KOPT-K1 (cell line): ENCODE results near the gene TEN1.

Experiments used
- H3K27ac ChIP-seq: fragments of 200-600 bp; sonication (generic); 2 replicates; pipeline ENCODE4 v1.5.1; 2016; ENCODE audit warnings: antibody characterized with exemption, mild to moderate bottlenecking, low read depth, low read length; ENCODE audit not compliant: poor library complexity, severe bottlenecking
- H3K36me3 ChIP-seq: fragments of 200-600 bp; sonication (generic); 2 replicates; pipeline ENCODE4 v1.5.1; 2017; ENCODE audit warnings: antibody characterized with exemption, mild to moderate bottlenecking, low read length, moderate library complexity; ENCODE audit not compliant: insufficient read depth
- H3K9me3 ChIP-seq: fragments of 200-600 bp; sonication (generic); 2 replicates; pipeline ENCODE4 v1.5.1; 2017; ENCODE audit warnings: antibody characterized with exemption, low read length, mild to moderate bottlenecking; ENCODE audit not compliant: insufficient read depth, poor library complexity, severe bottlenecking

Gene TEN1

DNA sequence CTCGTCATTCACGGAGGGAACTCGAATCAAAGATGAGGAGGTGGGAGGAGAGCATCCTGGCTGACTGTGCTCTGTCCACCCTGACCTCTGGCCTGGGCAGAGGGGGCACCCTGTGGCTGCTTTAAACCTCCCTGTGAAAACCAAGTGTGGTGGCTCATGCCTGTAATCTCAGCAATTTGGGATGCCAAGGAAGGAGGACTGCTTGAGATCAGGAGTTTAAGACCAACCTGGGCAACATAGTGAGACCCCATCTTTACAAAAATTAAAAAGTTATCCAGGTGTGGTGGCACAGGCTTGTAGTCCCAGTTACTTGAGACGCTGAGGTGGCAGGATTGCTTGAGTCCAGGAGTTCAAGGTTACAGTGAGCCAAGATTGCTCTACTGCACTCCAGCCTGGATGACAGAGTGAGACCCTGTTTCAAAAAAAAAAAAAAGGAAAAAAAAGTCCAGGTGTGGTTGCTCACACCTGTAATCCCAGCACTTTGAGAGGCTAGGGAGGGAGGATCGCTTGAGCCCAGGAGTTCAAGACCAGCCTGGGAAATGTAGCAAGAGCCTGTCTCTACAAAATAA, 15.8 kb downstream of the TEN1 start:
- peaks cover 40% of the 10 kb centered on the region for H3K36me3 ChIP-seq
- H3K9me3 ChIP-seq, result no peaks in the 10 kb centered on the region
- H3K27ac ChIP-seq, result no peak overlapping the region

DNA sequence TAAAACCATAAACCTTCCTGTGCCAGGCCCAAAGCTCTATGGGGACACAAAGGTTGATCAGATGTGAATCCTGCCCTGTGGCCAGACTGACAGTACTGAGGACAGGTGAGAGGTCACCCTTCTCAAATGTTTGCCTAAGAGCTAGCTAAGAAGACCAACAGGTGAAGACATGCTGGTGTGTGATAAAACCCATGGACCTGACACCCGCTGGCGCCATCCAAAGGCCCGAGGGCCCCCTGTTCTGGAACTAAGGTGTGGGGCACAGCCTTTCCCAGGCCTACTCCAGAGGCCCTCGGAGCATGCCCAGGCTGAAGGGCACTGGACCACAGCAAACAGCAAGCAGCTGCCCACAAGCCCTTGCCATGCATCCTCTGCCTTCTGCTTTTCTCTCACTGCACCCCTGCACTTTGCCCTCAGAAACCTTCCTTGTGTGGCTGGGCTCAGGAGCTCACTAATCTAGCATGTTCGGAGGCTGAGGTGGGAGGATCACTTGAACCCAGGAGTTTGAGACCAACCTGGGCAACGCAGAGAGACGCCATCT, 16.4 kb downstream of the TEN1 start:
- Histone ChIP-seq H3K9me3 (no peaks in the 10 kb centered on the region), H3K27ac (no peak overlapping the region), H3K36me3 (peaks cover 45% of the 10 kb centered on the region)

DNA sequence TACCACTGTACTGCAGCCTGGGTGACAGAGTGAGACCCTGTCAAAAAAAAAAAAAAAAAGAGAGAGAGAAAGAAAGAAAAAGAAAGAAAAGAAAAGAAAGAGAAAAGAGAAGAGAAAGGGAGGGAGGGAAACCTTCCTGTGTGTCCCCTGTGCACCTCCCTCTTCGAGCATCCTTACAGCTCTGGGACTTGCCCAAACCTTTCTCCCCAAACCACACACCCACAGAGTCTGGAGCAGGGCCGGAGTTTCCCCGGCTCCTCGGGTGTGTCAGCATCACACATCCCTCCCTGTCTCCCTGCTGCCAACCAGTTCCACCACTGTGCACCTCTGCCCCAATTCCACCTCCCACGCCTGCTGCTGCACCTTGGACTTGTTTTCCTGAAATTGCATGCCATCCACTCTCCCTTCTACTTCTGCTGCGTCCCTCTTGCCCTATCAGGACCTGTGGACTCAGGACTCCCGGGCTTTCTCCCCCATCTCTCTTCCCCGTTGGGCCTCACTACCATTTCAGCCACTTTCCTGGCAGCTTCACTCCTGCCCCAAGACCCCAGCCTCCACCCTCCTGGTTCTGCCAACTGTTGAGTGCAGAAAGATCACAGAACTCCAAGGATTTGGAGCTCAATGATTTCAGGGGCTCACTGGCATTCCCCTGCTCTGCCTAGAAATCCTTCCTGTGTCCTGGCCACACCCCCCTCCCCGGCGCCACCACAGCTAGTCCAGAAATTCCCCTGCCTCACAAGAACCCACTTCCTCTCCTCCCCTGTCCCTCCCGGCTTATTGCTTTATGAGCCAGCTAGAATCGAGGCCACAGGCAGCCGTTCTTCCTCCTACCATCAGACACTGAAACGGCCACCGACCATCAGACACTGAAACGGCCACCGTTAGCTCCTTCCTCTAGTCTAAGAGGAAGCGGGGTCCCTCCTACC, 17.9 kb downstream of the TEN1 start:
- Histone ChIP-seq H3K9me3 (no peaks in the 10 kb centered on the region), H3K27ac (peak overlapping the region; percentile 50), H3K36me3 (peaks cover 41% of the 10 kb centered on the region)

DNA sequence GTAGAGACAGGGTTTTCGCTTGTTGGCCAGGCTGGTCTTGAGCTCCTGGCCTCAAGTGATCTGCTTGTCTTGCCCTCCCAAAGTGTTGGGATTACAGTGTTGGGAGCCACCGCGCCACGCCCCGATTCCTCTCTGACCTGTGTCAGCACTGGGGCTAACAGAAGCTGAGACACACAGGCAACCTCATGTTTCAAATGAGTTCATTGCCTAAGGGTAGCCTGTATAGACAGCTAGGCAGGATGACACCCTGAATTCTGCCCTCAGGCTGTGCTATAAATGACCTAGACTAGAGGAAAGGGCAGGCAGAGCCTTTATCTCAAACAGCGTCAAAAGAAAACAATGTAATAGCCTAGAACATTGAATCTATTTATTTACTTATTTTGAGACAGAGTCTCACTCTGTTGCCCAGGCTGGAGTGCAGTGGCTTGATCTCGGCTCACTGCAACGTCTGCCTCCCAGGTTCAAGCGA, 19.3 kb downstream of the TEN1 start:
- H3K9me3 ChIP-seq, result no peaks in the 10 kb centered on the region
- peaks cover 42% of the 10 kb centered on the region; the same call in 1 of the 2 replicates for H3K36me3 ChIP-seq
- H3K27ac ChIP-seq, result no peak overlapping the region

DNA sequence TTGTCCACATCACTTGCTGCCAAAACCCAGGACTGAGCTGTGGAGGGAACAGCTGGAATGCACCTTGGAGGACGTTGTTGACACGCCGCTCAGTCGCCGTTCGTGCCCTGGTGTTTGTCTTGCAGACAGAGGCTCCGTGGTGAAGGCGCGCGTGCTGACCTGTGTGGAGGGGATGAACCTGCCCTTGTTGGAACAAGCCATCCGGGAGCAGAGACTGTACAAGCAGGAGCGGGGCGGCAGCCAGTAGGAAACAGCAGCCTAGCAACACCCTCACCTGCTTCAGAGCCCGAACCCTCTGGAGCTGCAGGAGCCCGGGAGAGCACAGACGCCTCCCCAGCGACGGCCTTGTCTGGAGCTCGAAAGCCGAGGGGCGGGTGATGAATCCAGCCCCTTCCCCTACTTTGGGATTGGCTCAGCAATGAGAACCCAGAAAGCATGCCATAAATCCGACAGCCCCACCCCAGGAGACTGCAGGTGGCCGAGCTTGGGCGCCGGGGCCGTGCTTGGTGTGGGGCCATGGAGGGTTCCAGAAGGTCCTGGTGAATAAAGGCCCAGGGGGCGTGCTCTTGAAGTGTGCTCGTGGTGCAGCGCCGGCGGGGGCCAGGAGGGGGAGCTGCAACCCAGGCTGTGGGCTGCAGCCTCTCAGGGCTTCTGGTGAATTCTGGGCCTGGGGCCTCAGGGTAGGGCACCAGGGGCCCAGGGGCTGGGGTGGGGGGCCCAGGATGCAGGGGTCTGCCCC, 21.1 kb downstream of the TEN1 start:
- Histone ChIP-seq H3K27ac (peak overlapping the region; percentile 39), H3K36me3 (peaks cover 47% of the 10 kb centered on the region; the same call in 1 of the 2 replicates), H3K9me3 (no peaks in the 10 kb centered on the region)

DNA sequence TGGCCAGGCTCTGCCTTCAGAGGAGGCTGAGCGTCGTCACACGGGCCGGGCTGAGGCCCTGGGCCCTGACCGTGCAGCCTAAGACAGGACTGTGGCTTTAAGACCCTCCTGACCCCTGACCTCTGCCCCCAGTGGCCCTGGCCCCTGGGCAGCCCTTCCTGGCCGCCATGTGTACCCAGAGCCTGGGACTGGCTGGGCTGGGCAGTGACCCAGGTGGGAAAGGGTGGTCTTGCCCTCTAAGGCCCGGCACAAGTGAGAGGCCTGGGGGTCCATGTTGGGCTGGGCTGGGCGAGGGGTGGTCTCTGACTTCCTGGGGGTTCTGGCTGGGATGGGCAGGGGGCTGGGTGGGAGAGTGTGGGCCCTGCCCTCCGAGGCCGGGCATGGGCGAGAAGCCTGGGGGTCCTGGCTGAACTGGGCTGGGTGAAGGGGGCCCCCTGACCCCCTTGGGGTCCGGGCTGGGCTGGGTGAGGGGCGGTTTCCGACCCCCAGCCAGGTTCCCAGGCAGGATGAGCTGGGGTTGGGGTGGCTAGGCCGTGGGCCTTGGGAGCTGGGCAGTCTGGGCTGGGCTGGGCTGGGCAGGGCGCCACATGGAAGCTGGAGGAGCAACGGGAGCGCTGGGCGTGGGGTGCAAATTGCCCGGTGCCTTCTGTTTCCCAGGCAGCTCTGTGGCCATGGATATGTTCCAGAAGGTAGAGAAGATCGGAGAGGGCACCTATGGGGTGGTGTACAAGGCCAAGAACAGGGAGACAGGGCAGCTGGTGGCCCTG, 21.9 kb downstream of the TEN1 start, which contains the start of gene CDK3:
CDK3 (plus strand) TSS at position 101 of the 767 bp plus-strand sequence; CDS start at position 672, 571 bp downstream.
- peaks cover 44% of the 10 kb centered on the region; the same call in 1 of the 2 replicates for H3K36me3 ChIP-seq
- no peaks in the 10 kb centered on the region for H3K9me3 ChIP-seq
- peak within 1 kb of the TSS; percentile 39 for H3K27ac ChIP-seq

DNA sequence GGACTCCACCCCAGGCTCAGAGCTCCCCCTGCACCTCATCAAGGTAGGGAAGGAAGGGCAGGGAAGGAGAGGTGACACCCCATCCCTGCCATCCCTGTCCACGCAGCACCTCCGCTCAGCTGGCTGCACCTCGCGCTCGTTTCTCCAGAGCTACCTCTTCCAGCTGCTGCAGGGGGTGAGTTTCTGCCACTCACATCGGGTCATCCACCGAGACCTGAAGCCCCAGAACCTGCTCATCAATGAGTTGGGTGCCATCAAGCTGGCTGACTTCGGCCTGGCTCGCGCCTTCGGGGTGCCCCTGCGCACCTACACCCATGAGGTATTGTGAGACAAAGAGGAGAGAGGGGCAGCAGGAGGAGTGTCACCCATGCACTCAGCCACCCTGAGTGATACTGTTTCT, 23.1 kb downstream of the TEN1 start:
- no peak overlapping the region for H3K27ac ChIP-seq
- peaks cover 54% of the 10 kb centered on the region; the same call in 1 of the 2 replicates for H3K36me3 ChIP-seq

DNA sequence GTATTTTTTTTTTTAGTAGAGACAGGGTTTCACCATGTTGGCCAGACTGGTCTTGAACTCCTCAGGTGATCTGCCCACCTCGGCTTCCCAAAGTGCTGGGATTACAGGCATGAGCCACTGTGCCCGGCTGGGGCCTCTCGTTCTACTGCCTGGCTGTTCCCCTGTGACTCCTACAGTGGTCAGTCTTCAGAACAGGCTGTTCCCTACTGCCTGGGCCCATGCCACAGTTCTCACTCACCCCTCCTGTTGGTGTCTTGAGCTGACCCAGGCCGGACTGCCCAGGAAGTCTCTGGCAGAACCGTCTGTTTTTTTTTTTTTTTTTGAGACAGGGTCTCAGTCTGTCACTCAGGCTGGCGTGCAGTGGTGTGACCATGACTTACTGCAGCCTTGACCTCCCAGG, 24.9 kb downstream of the TEN1 start:
- H3K36me3 ChIP-seq, result peaks cover 72% of the 10 kb centered on the region; the same call in 1 of the 2 replicates
- no peaks in the 10 kb centered on the region for H3K9me3 ChIP-seq
- H3K27ac ChIP-seq, result no peak overlapping the region

More for the DNA sequence above, 23.1 kb downstream of the TEN1 start:
- no peaks in the 10 kb centered on the region for H3K9me3 ChIP-seq

DNA sequence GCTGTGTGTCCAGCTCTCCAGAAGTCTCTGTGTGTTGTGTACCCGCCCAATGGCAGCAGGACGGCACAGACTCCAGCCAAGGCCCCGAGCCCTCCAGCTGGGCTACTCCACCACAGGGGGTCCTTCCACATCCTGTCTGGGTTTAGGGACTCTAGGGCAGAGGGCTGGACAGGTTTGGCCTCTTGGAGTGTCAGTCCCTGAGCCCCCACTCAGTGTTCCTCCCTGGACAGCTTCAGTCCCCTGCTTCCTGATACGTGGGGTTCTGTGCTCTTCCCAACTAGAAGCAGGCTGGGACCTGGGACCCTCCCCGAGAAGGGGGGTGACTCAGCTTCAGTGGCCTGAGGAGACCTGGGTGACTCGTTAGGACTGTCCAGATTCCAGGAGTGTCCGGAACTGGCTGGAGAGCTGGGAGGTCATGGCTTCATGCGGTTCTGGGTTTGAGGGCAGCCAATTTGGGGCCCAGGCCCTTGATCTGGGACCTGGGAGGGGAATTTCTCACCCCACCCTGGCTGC, 25.8 kb downstream of the TEN1 start:
- Histone ChIP-seq H3K36me3 (peaks cover 81% of the 10 kb centered on the region; the same call in 1 of the 2 replicates), H3K27ac (peak overlapping the region; percentile 32), H3K9me3 (no peaks in the 10 kb centered on the region)

DNA sequence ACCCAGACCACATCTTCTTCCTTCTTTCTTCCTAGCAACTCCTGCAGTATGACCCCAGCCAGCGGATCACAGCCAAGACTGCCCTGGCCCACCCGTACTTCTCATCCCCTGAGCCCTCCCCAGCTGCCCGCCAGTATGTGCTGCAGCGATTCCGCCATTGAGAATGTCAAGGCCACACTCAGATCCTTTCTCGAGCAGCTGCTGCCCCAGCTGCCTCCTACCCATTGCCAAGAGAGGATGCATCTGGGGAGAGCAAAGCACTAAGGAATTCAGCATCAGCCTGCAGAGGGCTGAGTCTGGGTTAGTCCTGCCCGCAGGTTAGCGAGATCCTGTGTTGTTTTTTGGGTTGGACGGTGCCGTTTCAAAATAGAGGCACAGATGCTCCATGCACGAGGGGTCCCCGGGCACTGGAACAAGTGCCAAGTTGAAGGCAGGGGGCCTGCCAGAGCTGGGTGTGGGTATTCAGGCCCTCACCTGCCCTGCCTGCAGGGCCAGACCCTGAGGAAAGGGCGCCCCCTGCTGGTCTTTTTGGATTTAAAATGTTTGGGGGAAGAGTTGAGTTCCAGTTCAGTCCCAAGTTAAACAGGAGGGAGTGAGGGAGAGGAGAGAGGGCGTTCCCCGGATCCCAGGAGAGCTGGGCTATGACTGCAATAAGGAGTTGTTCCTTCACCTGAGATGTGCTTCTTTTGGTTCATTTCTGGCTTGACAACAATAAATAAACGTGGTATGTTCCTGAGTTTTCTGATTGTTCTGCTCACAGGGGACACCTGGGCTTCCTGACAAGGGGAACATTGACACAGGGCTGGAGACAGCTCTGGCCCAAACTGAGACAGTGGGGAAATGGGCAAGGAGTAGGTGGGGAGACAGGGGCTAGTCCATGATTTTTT, 26.5 kb downstream of the TEN1 start:
- peaks cover 82% of the 10 kb centered on the region; the same call in 1 of the 2 replicates for H3K36me3 ChIP-seq
- peak overlapping the region; percentile 32 for H3K27ac ChIP-seq

DNA sequence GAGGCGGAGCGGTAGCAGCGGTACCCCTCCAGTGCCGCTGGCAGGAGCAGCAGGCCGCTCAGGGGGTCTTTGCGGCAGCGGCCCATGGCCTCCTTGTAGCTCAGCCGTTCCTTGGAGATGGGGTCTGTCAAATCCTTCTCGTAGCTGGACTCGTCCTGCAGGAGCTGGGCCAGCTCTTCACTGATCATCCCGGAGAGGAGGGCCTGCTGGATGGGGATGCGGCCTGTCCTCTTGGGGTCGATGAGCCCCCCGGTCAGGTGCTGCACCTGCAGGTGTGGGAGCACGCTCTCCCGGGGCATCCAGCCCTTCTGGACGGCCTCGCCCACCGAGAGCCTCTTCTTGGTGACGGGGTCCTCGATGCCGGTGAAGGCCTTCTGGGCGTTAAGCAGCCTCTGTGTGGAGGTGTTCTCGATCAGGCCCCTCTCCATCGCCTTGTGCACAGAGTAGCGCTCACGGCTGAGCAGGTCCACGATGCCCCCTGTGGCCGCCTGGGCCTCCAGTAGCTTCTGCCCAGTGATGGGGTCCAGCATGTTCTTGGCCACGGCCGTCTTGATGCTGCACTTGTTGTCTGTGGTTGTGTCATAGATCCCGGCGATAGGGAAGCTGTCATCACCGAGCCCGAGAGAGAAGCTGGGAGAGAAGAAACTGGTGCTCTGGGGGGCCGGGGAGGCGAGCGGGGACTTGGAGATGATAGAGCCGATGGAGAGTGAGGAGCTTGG, 28.2 kb downstream of the TEN1 start:
- Histone ChIP-seq H3K9me3 (no peaks in the 10 kb centered on the region), H3K27ac (no peak overlapping the region), H3K36me3 (peaks cover 91% of the 10 kb centered on the region; the same call in 1 of the 2 replicates)

More for the DNA sequence above, 26.5 kb downstream of the TEN1 start:
- no peaks in the 10 kb centered on the region for H3K9me3 ChIP-seq

DNA sequence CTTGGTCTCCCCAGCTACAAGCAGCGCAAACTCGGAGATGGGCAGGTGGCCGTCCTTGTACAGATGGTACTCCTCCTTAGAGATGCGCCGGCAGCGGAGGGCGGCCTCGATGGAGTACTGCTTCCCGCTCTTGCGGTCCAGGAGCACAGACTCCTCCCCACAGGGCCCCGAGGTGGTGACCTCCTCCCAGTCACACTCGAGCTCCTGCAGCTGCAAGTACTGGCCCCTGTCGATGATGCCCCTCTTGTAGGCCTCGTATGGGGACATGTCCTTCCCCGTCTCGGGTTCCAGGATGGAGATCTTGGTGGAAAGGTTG, 28.8 kb downstream of the TEN1 start:
- H3K36me3 ChIP-seq, result peaks cover 88% of the 10 kb centered on the region; the same call in 1 of the 2 replicates
- no peaks in the 10 kb centered on the region for H3K9me3 ChIP-seq
- no peak overlapping the region for H3K27ac ChIP-seq

DNA sequence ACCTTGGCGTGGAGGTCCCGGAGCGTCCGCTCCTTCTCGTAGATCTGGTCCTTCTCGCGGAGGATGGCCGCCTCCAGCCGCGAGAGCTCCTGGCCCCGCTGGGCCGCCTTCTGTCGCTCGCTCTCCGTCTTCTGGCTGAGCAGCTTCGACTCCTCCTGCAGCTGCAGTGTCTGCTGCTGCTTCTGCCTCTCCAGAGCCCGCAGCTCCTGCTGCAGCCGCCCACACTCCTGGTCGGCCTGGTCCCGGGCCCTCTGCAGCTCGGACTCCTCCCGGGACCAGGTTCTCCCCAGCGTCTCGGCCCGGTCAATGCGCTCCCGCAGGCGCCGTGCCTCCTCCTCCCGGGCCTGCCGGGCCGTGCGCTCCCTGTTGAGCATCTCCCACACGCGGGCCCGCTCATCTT, 29.2 kb downstream of the TEN1 start:
- peaks cover 88% of the 10 kb centered on the region; the same call in 1 of the 2 replicates for H3K36me3 ChIP-seq
- H3K27ac ChIP-seq, result no peak overlapping the region
- no peaks in the 10 kb centered on the region for H3K9me3 ChIP-seq
